Epithelial cell of esophagus (primary cell): Measurements from ENCODE around the gene ATAD3A.

Experiments
- DNase-seq: peaks from one replicate; pipeline ENCODE4 v3.0.0; 2010; ENCODE audit warnings: low read depth
- H3K4me3 ChIP-seq: 2 replicates; pipeline ENCODE4 v1.5.1; 2011; ENCODE audit warnings: mild to moderate bottlenecking, low read length, control low read depth
- CTCF ChIP-seq: IDR thresholded peaks from 2 replicates; pipeline ENCODE4 v1.5.1; 2011; ENCODE audit warnings: low read depth, mild to moderate bottlenecking, low read length, control low read depth, inconsistent platforms; ENCODE audit not compliant: insufficient read depth; ENCODE audit errors: missing control alignments

Gene ATAD3A

GRCh38 chr1:1547011-1547410, 35.0 kb downstream of the ATAD3A start:
- DNase-seq, result no peak
- TF ChIP-seq CTCF, result no peak
- no peak overlapping the region for H3K4me3 ChIP-seq

- TF ChIP-seq CTCF, result no peak
- no peak for DNase-seq
- H3K4me3 ChIP-seq, result no peak overlapping the region
Measured at GRCh38 chr1:1547476-1547875, 35.5 kb downstream of the ATAD3A start.

DNA sequence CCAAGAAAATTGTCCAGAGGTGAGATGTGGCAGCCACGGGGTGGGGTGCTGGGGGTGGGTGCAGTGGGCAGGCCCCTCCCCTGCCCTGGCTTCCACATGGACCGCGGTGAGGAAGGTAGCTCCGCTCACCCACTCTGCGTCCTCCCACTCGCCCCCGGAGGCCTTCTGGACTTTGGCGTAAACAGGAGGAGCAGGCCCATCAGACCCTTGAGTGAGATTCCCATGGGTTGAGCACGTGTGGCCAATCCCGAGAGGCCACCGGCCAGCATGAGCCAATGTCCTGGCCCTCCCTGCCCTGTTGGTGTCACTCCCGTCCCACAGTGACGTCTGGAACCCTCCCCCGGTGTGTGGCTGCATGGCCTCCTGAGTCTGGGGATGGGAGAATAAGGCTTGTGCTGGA, 36.6 kb downstream of the ATAD3A start:
- H3K4me3 ChIP-seq, result no peak overlapping the region
- TF ChIP-seq CTCF, result no peak
- DNase-seq, result no peak

- H3K4me3 ChIP-seq, result no peak overlapping the region
Measured at GRCh38 chr1:1550087-1550486, 38.1 kb downstream of the ATAD3A start.

DNA sequence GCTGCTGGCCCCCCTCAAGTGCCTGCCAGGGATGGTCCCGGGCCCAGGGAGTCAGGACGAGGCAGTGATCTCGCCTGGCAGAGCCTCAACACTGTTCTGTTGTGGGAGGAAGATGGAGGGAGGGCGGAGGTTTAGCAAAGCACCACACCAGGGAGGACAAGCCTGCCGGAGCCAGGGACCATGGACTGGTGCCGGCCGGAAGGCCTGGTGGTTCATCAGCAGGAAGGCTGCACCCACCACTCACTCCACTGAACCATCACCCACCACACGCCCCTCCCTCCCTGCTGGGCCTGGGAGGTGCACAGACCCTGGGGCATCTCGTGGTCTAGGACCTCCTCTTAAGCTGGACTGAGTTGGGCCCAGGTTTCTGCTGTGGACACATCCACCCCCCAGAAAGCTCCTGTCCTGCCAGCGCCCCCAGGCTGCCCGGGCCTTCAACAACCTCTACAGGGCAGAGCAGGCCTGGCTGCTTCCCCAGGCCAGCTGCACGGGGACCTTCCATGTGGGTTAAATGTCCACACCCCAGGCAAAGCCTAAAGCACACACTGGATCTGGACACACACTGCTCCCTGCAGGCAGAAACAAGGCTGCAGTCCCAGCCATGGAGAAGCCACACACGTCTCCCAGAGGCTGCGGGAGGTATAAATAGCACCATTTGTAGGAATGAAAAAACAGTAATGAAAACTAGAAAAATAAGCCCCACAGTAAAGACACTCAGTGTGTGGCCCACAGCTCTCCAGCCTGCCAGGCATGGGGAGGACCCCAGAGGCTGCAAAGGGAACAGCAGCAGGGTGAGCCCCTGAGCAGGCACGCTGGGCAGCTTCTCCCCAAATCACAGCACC, 38.9 kb downstream of the ATAD3A start:
- peak; percentile 26 for TF ChIP-seq CTCF
- no peak overlapping the region for H3K4me3 ChIP-seq
- no peak for DNase-seq

More at GRCh38 chr1:1550087-1550486, 38.1 kb downstream of the ATAD3A start:
- no peak for TF ChIP-seq CTCF
- DNase-seq, result no peak

DNA sequence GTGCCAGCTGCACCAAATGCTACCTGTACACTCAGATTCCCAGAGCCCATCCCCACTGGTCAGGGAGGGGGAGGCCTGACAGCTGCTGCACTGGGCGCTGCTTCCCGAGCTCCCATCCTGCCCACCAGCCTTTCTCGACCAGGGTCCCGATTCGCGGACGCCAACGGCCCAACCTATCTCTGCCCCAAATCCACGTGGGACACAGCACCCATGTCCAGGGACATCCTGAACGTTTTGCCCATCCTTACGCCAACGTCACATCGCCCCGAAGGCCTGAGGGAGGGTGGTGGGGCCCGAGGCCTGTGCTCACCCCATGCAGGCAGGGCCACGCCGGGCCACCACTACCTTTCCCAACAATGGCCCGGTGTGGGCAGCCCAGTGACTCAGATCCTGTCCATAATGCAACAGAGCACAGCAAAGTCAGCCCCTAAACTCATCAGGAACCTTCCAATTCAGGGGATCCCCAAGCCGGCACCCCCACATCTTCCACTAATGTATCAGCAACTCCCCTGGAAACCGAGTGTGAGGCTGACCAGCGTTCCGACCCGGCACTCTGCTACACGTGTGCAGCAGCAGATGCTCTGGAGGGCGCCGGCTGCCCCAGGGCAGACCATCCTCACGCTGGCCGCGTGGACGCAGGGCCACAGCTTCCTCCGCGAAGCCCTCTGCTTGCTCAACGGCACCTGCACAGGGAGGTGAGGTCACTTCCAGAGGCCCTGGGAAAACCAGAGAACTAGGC, 39.7 kb downstream of the ATAD3A start:
- TF ChIP-seq CTCF, result no peak
- DNase-seq, result no peak
- no peak overlapping the region for H3K4me3 ChIP-seq
